ENCODE measurements around the gene KDM7A. TPM values are rescaled to one million over a fixed set of nuclear protein-coding genes. Genes with fewer than 3 reads are reported as not detected.

The KDM7A gene, protein sequence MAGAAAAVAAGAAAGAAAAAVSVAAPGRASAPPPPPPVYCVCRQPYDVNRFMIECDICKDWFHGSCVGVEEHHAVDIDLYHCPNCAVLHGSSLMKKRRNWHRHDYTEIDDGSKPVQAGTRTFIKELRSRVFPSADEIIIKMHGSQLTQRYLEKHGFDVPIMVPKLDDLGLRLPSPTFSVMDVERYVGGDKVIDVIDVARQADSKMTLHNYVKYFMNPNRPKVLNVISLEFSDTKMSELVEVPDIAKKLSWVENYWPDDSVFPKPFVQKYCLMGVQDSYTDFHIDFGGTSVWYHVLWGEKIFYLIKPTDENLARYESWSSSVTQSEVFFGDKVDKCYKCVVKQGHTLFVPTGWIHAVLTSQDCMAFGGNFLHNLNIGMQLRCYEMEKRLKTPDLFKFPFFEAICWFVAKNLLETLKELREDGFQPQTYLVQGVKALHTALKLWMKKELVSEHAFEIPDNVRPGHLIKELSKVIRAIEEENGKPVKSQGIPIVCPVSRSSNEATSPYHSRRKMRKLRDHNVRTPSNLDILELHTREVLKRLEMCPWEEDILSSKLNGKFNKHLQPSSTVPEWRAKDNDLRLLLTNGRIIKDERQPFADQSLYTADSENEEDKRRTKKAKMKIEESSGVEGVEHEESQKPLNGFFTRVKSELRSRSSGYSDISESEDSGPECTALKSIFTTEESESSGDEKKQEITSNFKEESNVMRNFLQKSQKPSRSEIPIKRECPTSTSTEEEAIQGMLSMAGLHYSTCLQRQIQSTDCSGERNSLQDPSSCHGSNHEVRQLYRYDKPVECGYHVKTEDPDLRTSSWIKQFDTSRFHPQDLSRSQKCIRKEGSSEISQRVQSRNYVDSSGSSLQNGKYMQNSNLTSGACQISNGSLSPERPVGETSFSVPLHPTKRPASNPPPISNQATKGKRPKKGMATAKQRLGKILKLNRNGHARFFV
- 4.8 and 7.5 TPM in 2 replicates for total RNA-seq

DNA sequence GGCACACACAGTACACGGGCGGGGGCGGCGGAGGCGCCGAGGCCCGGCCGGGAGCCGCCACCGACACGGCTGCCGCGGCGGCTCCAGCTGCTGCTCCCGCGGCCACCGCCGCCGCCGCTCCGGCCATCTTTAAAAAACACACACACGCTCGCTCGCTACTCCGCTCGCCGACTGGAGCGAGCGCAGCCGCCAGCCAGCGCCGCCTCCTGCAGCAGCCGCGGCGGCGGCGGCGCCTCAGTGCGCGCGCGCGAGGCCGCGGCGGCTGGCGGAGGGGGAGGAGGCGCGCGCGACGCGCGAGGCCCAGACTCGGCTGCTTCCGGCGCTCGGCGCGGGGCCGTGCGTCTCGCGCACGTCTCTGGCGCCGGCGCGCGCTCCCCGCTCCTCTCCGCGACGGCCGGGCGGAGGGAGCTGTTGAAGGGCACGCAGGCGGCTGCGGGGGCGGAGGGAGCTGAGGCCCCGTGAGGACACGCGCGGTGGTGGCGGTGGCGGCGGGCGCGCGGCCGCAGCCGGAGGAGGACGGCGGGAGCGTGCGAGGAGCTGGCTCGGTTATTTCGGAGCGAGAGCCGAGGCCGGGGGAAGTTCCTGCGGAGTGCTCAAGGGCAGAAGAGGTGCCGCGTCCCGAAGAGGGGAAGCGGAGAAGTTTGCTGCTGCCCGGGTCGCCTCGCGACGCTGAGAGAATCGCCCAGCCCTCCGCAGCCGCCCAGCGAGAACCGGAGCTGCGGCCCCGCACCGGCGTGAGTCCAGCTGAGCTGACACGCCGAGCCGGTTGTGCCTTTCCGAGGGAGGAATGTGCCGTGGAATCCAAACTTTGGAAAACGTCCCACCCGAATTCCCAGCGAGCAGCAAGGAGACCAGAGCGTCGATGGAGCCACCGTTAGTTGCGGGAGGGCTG lies at the start of gene KDM7A:
Gene KDM7A (minus strand): TSS at position 173 of the 892 bp plus-strand sequence. CDS start 46 bp downstream, at position 127.

DNA sequence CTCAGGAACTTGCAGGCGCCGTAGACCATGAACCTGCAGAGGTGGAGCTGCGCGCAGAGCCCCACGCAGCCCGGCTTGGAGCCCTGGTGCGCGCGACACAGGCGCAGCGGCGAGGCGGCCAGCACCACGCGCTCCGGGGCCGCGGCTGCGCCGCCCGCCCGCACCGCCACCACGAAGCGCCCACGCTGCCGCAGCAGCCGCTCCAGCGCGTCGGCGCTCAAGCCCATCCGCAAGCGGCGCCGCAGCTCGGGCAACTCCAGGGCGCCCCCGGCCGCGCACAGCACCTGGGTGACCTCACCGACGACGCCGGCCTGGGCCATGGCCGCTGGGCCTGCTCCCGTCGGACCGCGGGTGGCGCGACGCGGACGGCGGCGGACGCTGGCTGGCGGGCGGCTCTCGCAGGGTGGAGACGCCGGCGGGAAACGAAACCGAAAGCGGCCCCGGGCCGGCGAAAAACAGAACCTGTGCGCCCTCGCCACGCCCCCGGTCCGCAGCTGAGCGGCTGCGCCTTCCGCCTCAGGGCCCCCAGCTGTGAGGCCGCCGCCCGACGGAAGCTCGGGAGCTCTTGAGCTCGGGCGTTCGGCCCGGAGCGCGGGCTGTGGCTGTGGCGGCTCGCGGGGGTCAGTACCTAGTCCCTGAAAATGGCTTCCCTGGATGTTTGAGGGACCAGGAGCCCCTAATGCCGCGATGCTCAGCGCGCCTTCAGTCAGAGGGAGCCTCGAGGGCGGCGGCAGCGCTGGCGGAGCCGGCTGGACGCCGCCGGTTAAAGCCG lies 114.1 kb downstream of the KDM7A start, which contains the start of gene PARP12:
Gene PARP12 (minus strand): TSS at position 424 of the 772 bp plus-strand sequence. CDS start 104 bp downstream, at position 320.

Other genes with a start within 250 kb of the KDM7A start
- gene PARP12, start 114.0 kb downstream of the KDM7A start, total RNA-seq, result 54.5 and 54.9 TPM in 2 replicates
- 47.2 and 57.3 TPM in 2 replicates for gene SLC37A3, start 221.5 kb upstream of the KDM7A start, total RNA-seq
- 0.27 TPM in 1 of 2 replicates, not detected in the other for gene RAB19, start 227.1 kb upstream of the KDM7A start, total RNA-seq